HAP-1 (cell line): ENCODE data around the gene BRI3BP.

Experiments used
- DNase-seq, 2 experiments: peaks; one replicate each; pipeline ENCODE4 v3.0.0-alpha.2; 2016 to 2020; ENCODE audit warnings: low spot score in 2 of 2
- H3K27me3 ChIP-seq: fragments of 250-450 bp; sonication (Bioruptor Pico); 2 replicates; pipeline ENCODE4 v1.5.1; 2020; ENCODE audit warnings: low read depth, mild to moderate bottlenecking, moderate library complexity
- H3K36me3 ChIP-seq: fragments of 250-450 bp; sonication (Bioruptor Pico); replicated peaks from 2 replicates; pipeline ENCODE4 v1.5.1; 2020; ENCODE audit warnings: mild to moderate bottlenecking
- H3K4me1 ChIP-seq: fragments of 250-450 bp; sonication (Bioruptor Pico); 2 replicates; pipeline ENCODE4 v1.5.1; 2020; ENCODE audit warnings: mild to moderate bottlenecking
- H3K4me3 ChIP-seq: fragments of 250-450 bp; sonication (Bioruptor Pico); 2 replicates; pipeline ENCODE4 v1.5.1; 2020; ENCODE audit warnings: mild to moderate bottlenecking, moderate library complexity
- H3K9me3 ChIP-seq: fragments of 250-450 bp; sonication (Bioruptor Pico); 2 replicates; pipeline ENCODE4 v1.5.1; 2020; ENCODE audit warnings: mild to moderate bottlenecking, moderate library complexity
- in situ Hi-C: fragments of 300-500 bp; cut with MboI; formaldehyde crosslinking; loops from 3 replicates; pipeline ENCODE4 v1.14.3; 2020; ENCODE audit warnings: low sequenced_read_pairs, inconsistent platforms, mixed read lengths

Gene BRI3BP

GRCh38 chr12:124993626-124994436 lies at the start of gene BRI3BP:
Gene BRI3BP (plus strand): TSS chr12:124993645. CDS start chr12:124993791, 146 bp downstream.
- Histone ChIP-seq H3K9me3 (no peaks in the 10 kb centered on the region), H3K36me3 (no peaks in the 10 kb centered on the region; the same call in 1 of the 2 replicates), H3K27me3 (no peaks in the 10 kb centered on the region), H3K4me3 (peak within 1 kb of the TSS; percentile 63), H3K4me1 (peaks cover 10% of the 10 kb centered on the region)
- peak; percentile 35 to 78 for DNase-seq
- in situ Hi-C loops = no loop called here

- in situ Hi-C loops = no loop called here
- H3K27me3 ChIP-seq = no peaks in the 10 kb centered on the region
- H3K4me3 ChIP-seq = no peak overlapping the region
- H3K4me1 ChIP-seq = no peaks in the 10 kb centered on the region
- no peaks in the 10 kb centered on the region for H3K9me3 ChIP-seq
- DNase-seq = no peak
- H3K36me3 ChIP-seq = peaks cover 36% of the 10 kb centered on the region
These were observed 47.0 kb upstream of the BRI3BP start for GRCh38 chr12:124946447-124946793.

- in situ Hi-C loops = no loop called here
- no peaks in the 10 kb centered on the region for H3K9me3 ChIP-seq
These were observed 46.4 kb upstream of the BRI3BP start for GRCh38 chr12:124947013-124947412.

GRCh38 chr12:124947561-124948398 lies 45.7 kb upstream of the BRI3BP start:
- Histone ChIP-seq H3K4me1 (no peaks in the 10 kb centered on the region), H3K9me3 (no peaks in the 10 kb centered on the region), H3K36me3 (peaks cover 42% of the 10 kb centered on the region), H3K27me3 (no peaks in the 10 kb centered on the region), H3K4me3 (no peak overlapping the region)
- no peak for DNase-seq
- in situ Hi-C loops = no loop called here

More at GRCh38 chr12:124947013-124947412, 46.4 kb upstream of the BRI3BP start:
- Histone ChIP-seq H3K36me3 (peaks cover 42% of the 10 kb centered on the region), H3K27me3 (no peaks in the 10 kb centered on the region), H3K4me1 (no peaks in the 10 kb centered on the region), H3K4me3 (no peak overlapping the region)
- no peak for DNase-seq

- in situ Hi-C loops = no loop called here
- Histone ChIP-seq H3K27me3 (no peaks in the 10 kb centered on the region), H3K9me3 (no peaks in the 10 kb centered on the region), H3K4me3 (no peak overlapping the region), H3K4me1 (no peaks in the 10 kb centered on the region), H3K36me3 (peaks cover 47% of the 10 kb centered on the region)
- DNase-seq = no peak
These were observed 44.4 kb upstream of the BRI3BP start for GRCh38 chr12:124949066-124949465.

GRCh38 chr12:124949779-124950728 lies 43.4 kb upstream of the BRI3BP start:
- Histone ChIP-seq H3K36me3 (peaks cover 54% of the 10 kb centered on the region), H3K4me3 (no peak overlapping the region), H3K4me1 (no peaks in the 10 kb centered on the region), H3K27me3 (no peaks in the 10 kb centered on the region), H3K9me3 (no peaks in the 10 kb centered on the region)
- DNase-seq = no peak
- in situ Hi-C loops = no loop called here

GRCh38 chr12:124952295-124952694 lies 41.1 kb upstream of the BRI3BP start:
- in situ Hi-C loops = no loop called here
- peaks cover 72% of the 10 kb centered on the region for H3K36me3 ChIP-seq
- H3K4me1 ChIP-seq = no peaks in the 10 kb centered on the region

GRCh38 chr12:124952801-124953200 lies 40.6 kb upstream of the BRI3BP start:
- Histone ChIP-seq H3K9me3 (no peaks in the 10 kb centered on the region), H3K36me3 (peaks cover 72% of the 10 kb centered on the region), H3K4me3 (no peak overlapping the region), H3K4me1 (no peaks in the 10 kb centered on the region), H3K27me3 (no peaks in the 10 kb centered on the region)
- in situ Hi-C loops = no loop called here
- DNase-seq = no peak

More at GRCh38 chr12:124952295-124952694, 41.1 kb upstream of the BRI3BP start:
- Histone ChIP-seq H3K9me3 (no peaks in the 10 kb centered on the region), H3K27me3 (no peaks in the 10 kb centered on the region), H3K4me3 (no peak overlapping the region)
- DNase-seq = no peak

GRCh38 chr12:124953689-124954405 lies 39.6 kb upstream of the BRI3BP start:
- no peak for DNase-seq
- peaks cover 68% of the 10 kb centered on the region for H3K36me3 ChIP-seq
- no peaks in the 10 kb centered on the region for H3K27me3 ChIP-seq
- no peaks in the 10 kb centered on the region for H3K9me3 ChIP-seq
- H3K4me3 ChIP-seq = no peak overlapping the region
- no peaks in the 10 kb centered on the region for H3K4me1 ChIP-seq
- in situ Hi-C loops = no loop called here

- H3K36me3 ChIP-seq = peaks cover 67% of the 10 kb centered on the region
- H3K4me1 ChIP-seq = no peaks in the 10 kb centered on the region
- in situ Hi-C loops = no loop called here
- no peaks in the 10 kb centered on the region for H3K9me3 ChIP-seq
- no peak for DNase-seq
- H3K27me3 ChIP-seq = no peaks in the 10 kb centered on the region
- no peak overlapping the region for H3K4me3 ChIP-seq
These were observed 38.7 kb upstream of the BRI3BP start for GRCh38 chr12:124954771-124955170.

GRCh38 chr12:124956571-124956970 lies 36.9 kb upstream of the BRI3BP start:
- Histone ChIP-seq H3K4me3 (no peak overlapping the region), H3K27me3 (no peaks in the 10 kb centered on the region), H3K36me3 (peaks cover 70% of the 10 kb centered on the region), H3K4me1 (no peaks in the 10 kb centered on the region), H3K9me3 (no peaks in the 10 kb centered on the region)
- no peak for DNase-seq
- in situ Hi-C loops = no loop called here

- DNase-seq = no peak
- H3K27me3 ChIP-seq = no peaks in the 10 kb centered on the region
These were observed 32.4 kb upstream of the BRI3BP start for GRCh38 chr12:124961055-124961454.

GRCh38 chr12:124963211-124963610 lies 30.2 kb upstream of the BRI3BP start:
- no peak for DNase-seq
- Histone ChIP-seq H3K9me3 (no peaks in the 10 kb centered on the region), H3K36me3 (peaks cover 78% of the 10 kb centered on the region), H3K27me3 (no peaks in the 10 kb centered on the region), H3K4me1 (no peaks in the 10 kb centered on the region), H3K4me3 (no peak overlapping the region)
- in situ Hi-C loops = no loop called here

More at GRCh38 chr12:124961055-124961454, 32.4 kb upstream of the BRI3BP start:
- Histone ChIP-seq H3K4me1 (no peaks in the 10 kb centered on the region), H3K9me3 (no peaks in the 10 kb centered on the region), H3K36me3 (peaks cover 80% of the 10 kb centered on the region), H3K4me3 (no peak overlapping the region)
- in situ Hi-C loops = no loop called here
